B cell (primary cell): Measurements from ENCODE around the gene GABRD. TPM values are rescaled to one million over a fixed set of nuclear protein-coding genes. Genes with fewer than 3 reads are reported as not detected.

Experiments used
- ATAC-seq: fragments of 200-7000 bp; cut with Tn5 transposase; one replicate; pipeline ENCODE4 v1.10.0; 2021; ENCODE audit warnings: low read depth, mild to moderate bottlenecking, moderate number of reproducible peaks, moderate library complexity
- CTCF ChIA-PET: fragments of 350-600 bp; sonication (Branson Sonifier 250); formaldehyde crosslinking; loops from one replicate; lab custom pipeline; 2021; ENCODE audit warnings: antibody characterized with exemption, inconsistent platforms; lab: Charles Lee
- POLR2A ChIA-PET: fragments of 350-600 bp; sonication (Branson Sonifier 250); formaldehyde crosslinking; loops from one replicate; lab custom pipeline; 2021; ENCODE audit warnings: antibody characterized with exemption; lab: Charles Lee
- DNase-seq: peaks from one replicate; pipeline ENCODE4 v3.0.0; 2013
- H2AFZ ChIP-seq: 2 replicates; pipeline ENCODE4 v1.6.1; 2012; ENCODE audit warnings: mild to moderate bottlenecking, low read depth, low read length; ENCODE audit not compliant: insufficient read depth, poor library complexity, severe bottlenecking
- H3K27ac ChIP-seq, 2 donors: 1 replicate in 1 of 2; 2 replicates in 1 of 2; pipeline ENCODE4 v1.5.1; 2012 to 2013; ENCODE audit warnings: low read length in 2 of 2, mild to moderate bottlenecking in 2 of 2, moderate library complexity in 1 of 2
- H3K27me3 ChIP-seq, 4 experiments: fragments of 200-600 bp in 1 of 4; sonication (generic) in 1 of 4; replicated peaks in 1 of 4; 1 replicate in 2 of 4; 2 replicates in 2 of 4; pipeline versions ENCODE4 v1.6.1 to v1.7.0; 2013 to 2016; ENCODE audit warnings: low read length in 3 of 4, mild to moderate bottlenecking in 2 of 4, mixed read lengths in 1 of 4, moderate library complexity in 1 of 4; ENCODE audit not compliant: insufficient read depth in 4 of 4, control insufficient read depth in 3 of 4; ENCODE audit errors: control extremely low read depth in 1 of 4
- H3K36me3 ChIP-seq, 2 experiments: replicated peaks in 1 of 2; 1 replicate in 1 of 2; 2 replicates in 1 of 2; pipeline versions ENCODE4 v1.6.1 to v1.7.1; 2013; ENCODE audit warnings: low read length in 1 of 2; ENCODE audit not compliant: insufficient read depth in 2 of 2, control insufficient read depth in 1 of 2; ENCODE audit errors: control extremely low read depth in 1 of 2, extremely low read depth in 1 of 2
- H3K4me1 ChIP-seq, 2 donors: fragments of 200-600 bp in 1 of 2; sonication (generic) in 1 of 2; 1 replicate in 1 of 2; 2 replicates in 1 of 2; pipeline versions ENCODE4 v1.5.1 to v1.6.1; 2013 to 2017; ENCODE audit warnings: low read length in 2 of 2; ENCODE audit not compliant: control insufficient read depth in 2 of 2, insufficient read depth in 2 of 2
- H3K4me2 ChIP-seq: replicated peaks from 2 replicates; pipeline ENCODE3; 2012; ENCODE audit warnings: mild to moderate bottlenecking, low read depth, low read length; ENCODE audit not compliant: poor library complexity, severe bottlenecking
- H3K4me3 ChIP-seq, 5 experiments: fragments of 200-600 bp in 1 of 5; sonication (generic) in 1 of 5; 1 replicate in 3 of 5; 2 replicates in 2 of 5; pipeline versions ENCODE4 v1.5.1 to v1.7.0; 2011 to 2016; ENCODE audit warnings: low read length in 4 of 5, mild to moderate bottlenecking in 4 of 5, low read depth in 2 of 5, control low read depth in 1 of 5, moderate library complexity in 1 of 5; ENCODE audit not compliant: insufficient read depth in 1 of 5; ENCODE audit errors: control extremely low read depth in 1 of 5, extremely low read depth in 1 of 5
- H3K79me2 ChIP-seq: fragments of 200-600 bp; sonication (generic); one replicate; pipeline ENCODE4 v1.6.0; 2016; ENCODE audit warnings: low read length; ENCODE audit not compliant: control insufficient read depth, insufficient read depth
- H3K9ac ChIP-seq: fragments of 200-600 bp; sonication (generic); 2 replicates; pipeline ENCODE4 v1.6.1; 2017; ENCODE audit warnings: mild to moderate bottlenecking, low read length, moderate library complexity
- H3K9me3 ChIP-seq, 3 donors: one replicate each; pipeline versions ENCODE4 v1.6.1 to v1.7.1; 2013; ENCODE audit warnings: low read length in 2 of 3; ENCODE audit not compliant: control insufficient read depth in 2 of 3, insufficient read depth in 1 of 3; ENCODE audit errors: control extremely low read depth in 1 of 3
- H4K20me1 ChIP-seq: 2 replicates; pipeline ENCODE4 v1.6.0; 2012; ENCODE audit warnings: mild to moderate bottlenecking, low read length; ENCODE audit not compliant: insufficient read depth, control insufficient read depth, poor library complexity, severe bottlenecking
- H3K27ac Mint-ChIP-seq: one replicate; pipeline ENCODE4 v1.8.0; 2021; ENCODE audit warnings: mixed read lengths
- H3K27me3 Mint-ChIP-seq: one replicate; pipeline ENCODE4 v1.8.0; 2021; ENCODE audit warnings: mixed read lengths
- H3K4me1 Mint-ChIP-seq: one replicate; pipeline ENCODE4 v1.8.0; 2021; ENCODE audit warnings: mixed read lengths
- H3K4me3 Mint-ChIP-seq: one replicate; pipeline ENCODE4 v1.8.0; 2021; ENCODE audit warnings: mixed read lengths
- H3K9me3 Mint-ChIP-seq: one replicate; pipeline ENCODE4 v1.8.0; 2022; ENCODE audit warnings: mixed read lengths; ENCODE audit not compliant: insufficient read depth
- CTCF ChIP-seq: fragments of 200-600 bp; IDR thresholded peaks from one replicate; pipeline ENCODE4 v1.8.0; 2022; ENCODE audit warnings: antibody characterized with exemption, mild to moderate bottlenecking
- EZH2 ChIP-seq: IDR thresholded peaks from 2 replicates; pipeline ENCODE4 v1.6.1; 2012; ENCODE audit warnings: borderline replicate concordance, low read depth, mild to moderate bottlenecking, moderate library complexity, low read length; ENCODE audit not compliant: insufficient read depth, poor library complexity, severe bottlenecking
- WGBS: methylation state at CpG from one replicate; pipeline ENCODE4 v1.1.5; 2013; ENCODE audit warnings: missing lambda C conversion rate; ENCODE audit not compliant: insufficient coverage; 5-methylcytosine and 5-hydroxymethylcytosine counted together
- intact Hi-C: fragments of 100-400 bp; cut with micrococcal nuclease; formaldehyde crosslinking; loops from one replicate; pipeline ENCODE4 v1.10.0; 2022
- polyA plus RNA-seq: library from polyadenylated mRNA; depleted of rRNA; stranded (reverse); fragments of >200 nt; gene quantifications from 2 replicates; pipeline ENCODE4 v1.2.3, GENCODE V29; 2012
- total RNA-seq, 2 donors: library from RNA; stranded (reverse); fragments of 120-200 nt in 1 of 2; gene quantifications; 1 replicate in 1 of 2; 2 replicates in 1 of 2; pipeline versions ENCODE4 v1.2.3 to v1.2.4, GENCODE V29; 2013 to 2022

The GABRD gene
- total and polyA plus RNA-seq, 2 donors (not counting 1 experiment from before 2014, with no cell fraction given) = not detected

GRCh38 chr1:2029561-2029960 lies 10.4 kb downstream of the GABRD start:
- H3K4me1 Mint-ChIP-seq = peaks cover 8% of the 10 kb centered on the region

More at GRCh38 chr1:2029561-2029960, 10.4 kb downstream of the GABRD start:
- ChIA-PET CTCF (interaction anchor here (2.1 kb wide), 1 partner anchor 15 kb away, joined by 5 read pairs; no protein-coding TSS in a partner anchor), POLR2A (no interaction called here)
- Mint-ChIP-seq H3K4me3 (no peak overlapping the region), H3K9me3 (no peaks in the 10 kb centered on the region), H3K27ac (no peak overlapping the region), H3K27me3 (peaks cover 3% of the 10 kb centered on the region)
- intact Hi-C loops = no loop called here
- no peaks in the 10 kb centered on the region for H3K36me3 ChIP-seq
- ATAC-seq = no peak
- H3K4me2 ChIP-seq = no peak overlapping the region
- peaks cover 0 to 15% (median 0%) of the 10 kb centered on the region in 4 experiments for H3K27me3 ChIP-seq
- no peaks in the 10 kb centered on the region for H3K79me2 ChIP-seq
- no peaks in the 10 kb centered on the region for H3K9me3 ChIP-seq
- no peak overlapping the region for H3K4me3 ChIP-seq
- no peak overlapping the region for H3K27ac ChIP-seq
- no peaks in the 10 kb centered on the region for H4K20me1 ChIP-seq
- no peak for DNase-seq
- H2AFZ ChIP-seq = no peak overlapping the region
- TF ChIP-seq CTCF (no peak), EZH2 (no peak)
- H3K9ac ChIP-seq = no peak overlapping the region
- 93% methylated on average over 15 of the region's 15 CpGs for WGBS
- H3K4me1 ChIP-seq = peaks cover 17 to 33% of the 10 kb centered on the region in 2 donors
